Measurements from ENCODE around the gene SLC25A18. TPM values are rescaled to one million over a fixed set of nuclear protein-coding genes. Genes with fewer than 3 reads are reported as not detected.

Gene SLC25A18
- total RNA-seq, 2 experiments from 2014 or later, result not detected

- CTCF ChIA-PET (ENCODE audit: unreplicated experiment), result no interaction called here
- Histone ChIP-seq H3K4me2 (ENCODE audit: low read length) (no peak overlapping the region), H3K36me3 (ENCODE audit: insufficient read depth, low read length) (no peaks in the 10 kb centered on the region), H4K20me1 (ENCODE audit: insufficient read depth, low read length) (no peaks in the 10 kb centered on the region), H3K79me2 (ENCODE audit: insufficient read depth, low read depth, low read length) (no peaks in the 10 kb centered on the region), H3K4me1 (ENCODE audit: insufficient read depth, low read length, poor library complexity, severe bottlenecking) (no peaks in the 10 kb centered on the region), H2AFZ (ENCODE audit: low read length) (no peak overlapping the region), H3K9me3 (ENCODE audit: low read length) (no peaks in the 10 kb centered on the region), H3K9me2 (ENCODE audit: insufficient read depth, low read length) (no peaks in the 10 kb centered on the region), H3K4me3 (ENCODE audit: low read depth, low read length, poor library complexity, severe bottlenecking) (no peak overlapping the region), H3K27ac (ENCODE audit: low read depth, low read length, poor library complexity, severe bottlenecking) (no peak overlapping the region)
- DNase-seq (ENCODE audit: low spot score), result no peak
- no peak for TF ChIP-seq CTCF (conservative IDR thresholded peaks at IDR 0.05; ENCODE audit: low read length)
- no peak for TF ChIP-seq EZH2phosphoT487 (IDR thresholded peaks at IDR 0.05; ENCODE audit: borderline replicate concordance, low read depth, low read length)
- BruUV-seq (replicated peaks), result no TSS peak
- intact Hi-C loops (cut with micrococcal nuclease; ENCODE audit: unreplicated experiment), result no loop called here
- POLR2A ChIA-PET, result no interaction called here
Measured at GRCh38 chr22:17579535-17579981, 16.3 kb downstream of the SLC25A18 start.

GRCh38 chr22:17580441-17581031 lies 17.2 kb downstream of the SLC25A18 start:
- H4K20me1 ChIP-seq (ENCODE audit: insufficient read depth, low read length), result no peaks in the 10 kb centered on the region
- H3K4me3 ChIP-seq (ENCODE audit: low read depth, low read length, poor library complexity, severe bottlenecking), result no peak overlapping the region
- TF ChIP-seq EZH2phosphoT487 (IDR thresholded peaks at IDR 0.05; ENCODE audit: borderline replicate concordance, low read depth, low read length) (no peak), CTCF (conservative IDR thresholded peaks at IDR 0.05; ENCODE audit: low read length) (no peak)
- no TSS peak for BruUV-seq (replicated peaks)
- H3K4me1 ChIP-seq (ENCODE audit: insufficient read depth, low read length, poor library complexity, severe bottlenecking), result no peaks in the 10 kb centered on the region
- no peaks in the 10 kb centered on the region for H3K9me3 ChIP-seq (ENCODE audit: low read length)
- intact Hi-C loops (cut with micrococcal nuclease; ENCODE audit: unreplicated experiment), result no loop called here
- POLR2A ChIA-PET, result interaction anchor here (0.6 to 0.9 kb wide), 2 partner anchors 14 to 899 kb away, joined by 3 to 5 read pairs; no protein-coding TSS in a partner anchor
- CTCF ChIA-PET (ENCODE audit: unreplicated experiment), result no interaction called here
- DNase-seq (ENCODE audit: low spot score), result no peak
- no peaks in the 10 kb centered on the region for H3K79me2 ChIP-seq (ENCODE audit: insufficient read depth, low read depth, low read length)
- no peak overlapping the region for H3K27ac ChIP-seq (ENCODE audit: low read depth, low read length, poor library complexity, severe bottlenecking)
- no peaks in the 10 kb centered on the region for H3K36me3 ChIP-seq (ENCODE audit: insufficient read depth, low read length)
- H3K9me2 ChIP-seq (ENCODE audit: insufficient read depth, low read length), result no peaks in the 10 kb centered on the region
- no peak overlapping the region for H2AFZ ChIP-seq (ENCODE audit: low read length)
- H3K4me2 ChIP-seq (ENCODE audit: low read length), result no peak overlapping the region

- no TSS peak for BruUV-seq (replicated peaks)
- Histone ChIP-seq H3K4me3 (ENCODE audit: low read depth, low read length, poor library complexity, severe bottlenecking) (no peak overlapping the region), H3K4me2 (ENCODE audit: low read length) (no peak overlapping the region), H3K36me3 (ENCODE audit: insufficient read depth, low read length) (no peaks in the 10 kb centered on the region), H3K9me2 (ENCODE audit: insufficient read depth, low read length) (no peaks in the 10 kb centered on the region), H3K4me1 (ENCODE audit: insufficient read depth, low read length, poor library complexity, severe bottlenecking) (no peaks in the 10 kb centered on the region), H4K20me1 (ENCODE audit: insufficient read depth, low read length) (no peaks in the 10 kb centered on the region), H3K79me2 (ENCODE audit: insufficient read depth, low read depth, low read length) (no peaks in the 10 kb centered on the region), H3K27ac (ENCODE audit: low read depth, low read length, poor library complexity, severe bottlenecking) (no peak overlapping the region), H3K9me3 (ENCODE audit: low read length) (no peaks in the 10 kb centered on the region), H2AFZ (ENCODE audit: low read length) (no peak overlapping the region)
- no peak for DNase-seq (ENCODE audit: low spot score)
- POLR2A ChIA-PET, result no interaction called here
- intact Hi-C loops (cut with micrococcal nuclease; ENCODE audit: unreplicated experiment), result no loop called here
- CTCF ChIA-PET (ENCODE audit: unreplicated experiment), result no interaction called here
- no peak for TF ChIP-seq CTCF (conservative IDR thresholded peaks at IDR 0.05; ENCODE audit: low read length)
- TF ChIP-seq EZH2phosphoT487 (IDR thresholded peaks at IDR 0.05; ENCODE audit: borderline replicate concordance, low read depth, low read length), result no peak
Measured at GRCh38 chr22:17581056-17581455, 17.8 kb downstream of the SLC25A18 start.

Measured in OCI-LY7 (cell line).